GM10847 (cell line): ENCODE measurements around the gene MAD1L1.

Experiments
- POLR2A ChIP-seq: IDR thresholded peaks from 2 replicates; pipeline ENCODE4 v1.6.1; 2011; ENCODE audit not compliant: insufficient read length; ENCODE audit errors: extremely low read depth

The MAD1L1 gene

GRCh38 chr7:2104107-2104710, 128.5 kb downstream of the MAD1L1 start:
- TF ChIP-seq POLR2A = no peak

GRCh38 chr7:2103071-2103898, 129.5 kb downstream of the MAD1L1 start:
- TF ChIP-seq POLR2A = no peak

- TF ChIP-seq POLR2A = no peak
These were observed 130.4 kb downstream of the MAD1L1 start for GRCh38 chr7:2102375-2102723.

- no peak for TF ChIP-seq POLR2A
These were observed 130.9 kb downstream of the MAD1L1 start for GRCh38 chr7:2101630-2102374.

- TF ChIP-seq POLR2A = no peak
These were observed 132.2 kb downstream of the MAD1L1 start for GRCh38 chr7:2100278-2101208.

GRCh38 chr7:2099048-2099957, 133.4 kb downstream of the MAD1L1 start:
- no peak for TF ChIP-seq POLR2A

- TF ChIP-seq POLR2A = no peak
These were observed 134.2 kb downstream of the MAD1L1 start for GRCh38 chr7:2098496-2098895.

GRCh38 chr7:2098056-2098455, 134.7 kb downstream of the MAD1L1 start:
- TF ChIP-seq POLR2A = no peak

GRCh38 chr7:2097492-2097891, 135.3 kb downstream of the MAD1L1 start:
- TF ChIP-seq POLR2A = no peak

GRCh38 chr7:2096692-2097387, 135.9 kb downstream of the MAD1L1 start:
- no peak for TF ChIP-seq POLR2A

GRCh38 chr7:2095436-2095835, 137.3 kb downstream of the MAD1L1 start:
- no peak for TF ChIP-seq POLR2A

- TF ChIP-seq POLR2A = no peak
These were observed 138.2 kb downstream of the MAD1L1 start for GRCh38 chr7:2094454-2095045.

GRCh38 chr7:2093843-2094220, 138.9 kb downstream of the MAD1L1 start:
- no peak for TF ChIP-seq POLR2A

GRCh38 chr7:2093215-2093842, 139.4 kb downstream of the MAD1L1 start:
- TF ChIP-seq POLR2A = no peak
